GM21515 (cell line): Measurements from ENCODE around the gene SPP1.
"Not testable (repeated sequence)": the region's sequence is repeated elsewhere in the genome, so short reads cannot be mapped to it uniquely, and the experiment has no call there.

Experiments
- ATAC-seq: cut with Tn5 transposase; IDR thresholded peaks from one replicate; pipeline ENCODE4 v1.9.1; 2021; ENCODE audit not compliant: unreplicated experiment

SPP1 gene

DNA sequence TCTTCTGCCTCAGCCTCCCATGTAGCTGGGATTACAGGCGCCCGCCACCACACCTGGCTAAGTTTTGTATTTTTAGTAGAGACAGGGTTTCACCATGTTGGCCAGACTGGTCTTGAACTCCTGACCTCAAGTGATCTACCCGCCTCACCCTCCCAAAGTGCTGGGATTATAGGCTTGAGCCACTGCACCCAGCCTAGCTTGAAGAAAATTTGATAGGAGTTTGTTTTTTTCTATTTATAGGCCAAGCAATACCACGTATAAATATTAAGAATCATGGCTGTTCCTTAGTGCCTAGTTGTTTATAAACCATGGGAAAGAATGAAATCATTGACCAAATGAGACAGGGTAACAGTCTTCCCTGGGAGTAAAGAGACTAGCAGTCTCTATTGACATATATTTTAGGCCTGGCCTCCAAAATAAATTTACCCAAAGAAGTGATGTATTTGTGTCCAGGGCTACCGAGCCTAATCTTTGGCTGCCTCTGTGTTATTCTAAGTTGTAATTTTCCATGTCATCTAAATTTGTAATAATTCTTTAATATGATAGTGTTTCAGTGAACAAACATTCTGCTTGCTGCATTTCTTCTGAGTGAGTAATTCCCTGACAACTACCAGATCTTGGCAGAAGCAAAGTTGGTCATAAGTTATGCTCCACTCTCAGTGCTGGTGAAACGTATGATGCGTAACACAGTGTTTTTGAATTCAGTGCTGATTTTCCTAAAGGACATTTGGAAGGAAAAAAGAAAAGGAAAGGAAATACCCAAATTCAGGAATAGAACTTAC, 42.2 kb downstream of the SPP1 start:
- ATAC-seq, result no peak

GRCh38 chr4:88018466-88018865, 43.0 kb downstream of the SPP1 start:
- ATAC-seq, result no peak

DNA sequence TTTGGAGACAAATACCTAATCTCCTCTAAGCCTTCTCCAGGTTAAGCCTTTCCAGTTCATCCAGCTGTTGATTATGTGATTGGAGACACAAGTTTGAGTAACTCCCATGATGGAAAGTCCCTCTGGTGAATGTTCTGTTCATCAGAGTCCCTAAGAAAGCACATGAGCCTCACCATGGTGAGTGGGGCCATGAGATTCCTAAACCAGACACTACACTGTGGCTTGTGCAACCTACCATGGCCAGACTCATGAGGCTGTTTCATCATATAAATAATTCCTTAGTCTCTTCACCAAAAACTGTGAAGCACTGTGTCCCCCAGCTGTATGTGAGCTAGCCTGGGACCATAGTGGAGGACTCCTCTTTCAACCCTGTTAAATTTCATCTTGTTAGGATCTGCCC, 46.3 kb downstream of the SPP1 start:
- no peak for ATAC-seq

GRCh38 chr4:88022289-88022688, 46.8 kb downstream of the SPP1 start:
- ATAC-seq, result no peak

GRCh38 chr4:88025868-88026661, 50.6 kb downstream of the SPP1 start:
- not testable (repeated sequence) for ATAC-seq

GRCh38 chr4:88027611-88028608, 52.4 kb downstream of the SPP1 start:
- no peak for ATAC-seq

DNA sequence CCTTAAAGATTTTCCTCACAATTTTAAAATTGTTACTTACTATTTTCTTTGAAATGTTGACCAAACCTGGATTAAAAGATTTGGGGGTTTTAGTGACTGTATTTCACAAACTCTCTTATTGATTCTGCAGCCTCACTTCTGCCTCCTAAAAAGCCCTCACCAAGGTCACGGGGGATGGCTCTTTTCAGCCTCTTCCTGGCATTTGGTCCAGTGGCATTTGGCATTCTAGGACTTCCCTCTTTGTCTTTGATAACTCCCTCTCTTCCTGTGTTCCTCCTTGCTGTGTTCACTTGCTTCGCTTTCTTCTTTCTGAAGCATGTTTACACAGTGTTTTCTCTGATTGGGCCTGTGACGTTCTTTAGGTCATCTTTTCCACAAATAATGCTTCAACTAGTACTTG, 53.4 kb downstream of the SPP1 start:
- ATAC-seq, result no peak

DNA sequence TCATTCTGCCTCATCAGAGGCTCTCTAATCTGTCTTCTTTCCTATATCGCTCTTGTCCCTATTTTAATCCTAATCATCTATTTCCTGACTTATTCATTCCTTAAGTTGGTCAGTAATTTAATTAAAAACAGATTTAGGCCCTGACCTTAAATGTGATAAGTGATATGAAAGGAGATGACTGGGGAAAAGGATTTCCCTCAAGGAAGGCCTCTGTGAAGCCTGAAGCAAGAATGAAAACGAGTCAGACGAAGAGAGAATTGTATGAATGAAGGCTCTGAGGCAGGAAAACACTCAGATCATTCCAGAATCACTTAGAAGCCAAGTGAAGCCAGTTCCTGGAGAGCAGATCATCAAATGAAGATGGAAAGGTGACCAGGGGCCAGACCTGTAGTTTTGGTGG, 54.0 kb downstream of the SPP1 start:
- no peak for ATAC-seq

DNA sequence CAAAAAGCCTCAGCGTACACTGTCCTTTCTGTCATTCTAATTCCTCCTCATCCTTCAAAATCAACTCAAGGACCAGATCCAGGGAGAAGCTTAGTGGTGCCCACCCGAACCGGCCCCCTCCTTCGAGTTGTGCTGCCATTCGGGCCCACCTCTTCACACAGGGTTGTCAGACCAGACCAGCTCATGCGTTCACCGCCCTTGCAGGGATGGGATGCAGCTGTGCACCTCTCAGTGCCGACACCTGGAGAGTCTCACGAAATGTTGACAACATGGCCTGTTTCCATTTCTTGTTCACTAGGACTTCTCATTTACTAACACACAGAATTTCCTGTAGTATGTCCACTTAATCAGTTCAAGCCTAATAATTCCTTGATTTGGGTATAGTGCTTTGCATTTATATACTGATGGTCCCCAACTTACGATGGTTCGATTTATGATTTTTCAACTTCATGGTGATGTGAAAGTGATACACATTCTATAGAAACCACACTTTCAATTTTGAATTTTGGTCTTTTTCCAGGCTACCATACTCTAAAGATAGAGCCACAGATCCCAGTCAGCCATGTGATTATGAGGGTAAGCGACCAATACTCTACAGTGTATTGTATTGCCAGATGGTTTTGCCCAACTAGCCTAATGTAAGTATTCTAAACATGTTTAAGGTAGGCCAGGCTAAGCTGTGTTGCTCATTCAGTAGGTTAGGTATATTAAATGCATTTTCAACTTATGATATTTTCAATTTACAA, 55.2 kb downstream of the SPP1 start:
- no peak for ATAC-seq
